HUES6 (cell line): ENCODE results near the gene GNPTG.

Source experiments
- H3K27ac ChIP-seq: 2 replicates; pipeline ENCODE4 v1.7.0; 2013; ENCODE audit warnings: low read depth, mild to moderate bottlenecking, low read length, inconsistent platforms
- H3K27me3 ChIP-seq: 2 replicates; pipeline ENCODE4 v1.6.1; 2013; ENCODE audit warnings: low read length; ENCODE audit not compliant: control insufficient read depth, insufficient read depth
- H3K36me3 ChIP-seq: 2 replicates; pipeline ENCODE4 v1.6.1; 2013; ENCODE audit warnings: low read length; ENCODE audit not compliant: control insufficient read depth, insufficient read depth
- H3K4me1 ChIP-seq: 2 replicates; pipeline ENCODE4 v1.6.1; 2013; ENCODE audit warnings: low read length; ENCODE audit not compliant: control insufficient read depth, insufficient read depth
- H3K4me3 ChIP-seq: 2 replicates; pipeline ENCODE4 v1.5.1; 2013; ENCODE audit warnings: low read depth, low read length
- H3K9ac ChIP-seq: one replicate; pipeline ENCODE4 v1.6.1; 2013; ENCODE audit warnings: mild to moderate bottlenecking, low read length
- H3K9me3 ChIP-seq: 2 replicates; pipeline ENCODE4 v1.6.1; 2013; ENCODE audit warnings: low read depth, low read length; ENCODE audit not compliant: control insufficient read depth, insufficient read depth

GNPTG gene

DNA sequence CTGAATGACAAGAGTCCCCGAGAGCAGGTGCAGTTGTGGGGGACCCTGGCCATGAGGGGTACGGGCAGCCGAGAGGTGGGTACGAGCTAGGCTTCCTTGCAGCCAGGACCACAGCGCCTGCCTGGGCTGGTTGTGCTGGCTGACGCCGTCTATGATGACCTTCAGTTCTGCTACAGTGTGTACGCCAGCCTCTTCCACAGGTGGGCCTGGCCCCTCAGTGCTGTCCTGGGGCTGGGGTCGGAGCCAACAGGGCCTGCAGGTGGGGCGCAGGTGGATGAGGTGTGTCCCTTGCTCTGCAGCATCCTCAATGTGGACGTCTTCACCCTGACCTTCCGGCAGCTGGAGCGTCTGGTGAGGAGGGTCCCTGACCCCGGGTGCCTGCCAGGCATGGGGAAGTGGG lies 7.2 kb upstream of the GNPTG start:
- H3K36me3 ChIP-seq, result peaks cover 19% of the 10 kb centered on the region
- H3K27me3 ChIP-seq, result peaks cover 52% of the 10 kb centered on the region
- peaks cover 9% of the 10 kb centered on the region; the same call in 1 of the 2 replicates for H3K4me1 ChIP-seq
- H3K27ac ChIP-seq, result no peak overlapping the region
- H3K9me3 ChIP-seq, result no peaks in the 10 kb centered on the region
- no peak overlapping the region for H3K4me3 ChIP-seq
- no peak overlapping the region for H3K9ac ChIP-seq

- Histone ChIP-seq H3K36me3 (peaks cover 24% of the 10 kb centered on the region), H3K9ac (no peak overlapping the region), H3K27me3 (peaks cover 47% of the 10 kb centered on the region)
Measured at GRCh38 chr16:1345087-1345486, 6.6 kb upstream of the GNPTG start.

GRCh38 chr16:1345651-1346421 lies 5.9 kb upstream of the GNPTG start:
- Histone ChIP-seq H3K9ac (no peak overlapping the region), H3K4me3 (no peak overlapping the region), H3K27ac (no peak overlapping the region), H3K4me1 (peaks cover 13% of the 10 kb centered on the region), H3K9me3 (no peaks in the 10 kb centered on the region), H3K36me3 (peaks cover 30% of the 10 kb centered on the region), H3K27me3 (peaks cover 39% of the 10 kb centered on the region)

More at GRCh38 chr16:1345087-1345486, 6.6 kb upstream of the GNPTG start:
- Histone ChIP-seq H3K27ac (no peak overlapping the region), H3K4me3 (no peak overlapping the region), H3K9me3 (no peaks in the 10 kb centered on the region), H3K4me1 (peaks cover 9% of the 10 kb centered on the region; the same call in 1 of the 2 replicates)

DNA sequence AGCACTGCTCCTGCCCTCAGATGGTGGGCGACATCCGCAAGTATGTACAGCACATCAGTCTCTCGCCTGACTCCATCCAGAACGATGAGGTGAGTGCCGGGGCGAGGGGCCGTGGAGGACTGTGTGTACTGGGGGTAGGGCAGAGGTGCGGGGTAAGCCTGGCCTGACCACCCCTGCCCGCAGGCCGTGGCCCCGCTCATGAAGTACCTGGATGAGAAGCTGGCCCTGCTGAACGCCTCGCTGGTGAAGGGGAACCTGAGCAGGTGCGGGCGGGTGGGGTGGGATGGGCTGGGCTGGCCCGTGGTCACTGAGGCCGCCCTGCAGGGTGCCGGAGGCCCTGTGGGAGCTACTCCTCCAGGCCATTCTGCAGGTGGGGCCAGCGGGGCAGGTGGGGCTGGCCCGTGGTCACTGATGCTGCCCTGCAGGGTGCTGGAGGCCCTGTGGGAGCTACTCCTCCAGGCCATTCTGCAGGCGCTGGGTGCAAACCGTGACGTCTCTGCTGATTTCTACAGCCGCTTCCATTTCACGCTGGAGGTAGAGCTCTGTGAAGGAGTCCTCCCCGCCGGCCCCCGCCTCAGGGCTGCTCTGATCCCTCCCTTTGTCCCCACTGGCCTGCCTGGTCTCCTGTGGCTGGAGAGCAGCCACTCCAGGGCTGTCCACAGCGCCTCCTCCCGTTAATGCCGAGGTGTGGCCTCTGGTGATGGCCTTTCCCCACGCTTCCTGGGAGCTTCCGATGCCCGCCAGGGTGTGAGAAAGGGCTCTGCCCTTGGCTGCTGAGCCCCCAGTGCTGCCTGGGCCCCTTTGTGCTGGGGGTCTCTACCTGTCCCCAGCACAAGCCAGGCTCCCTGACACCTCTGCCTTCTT lies 5.1 kb upstream of the GNPTG start:
- Histone ChIP-seq H3K36me3 (peaks cover 30% of the 10 kb centered on the region), H3K4me3 (no peak overlapping the region), H3K9ac (no peak overlapping the region), H3K9me3 (no peaks in the 10 kb centered on the region), H3K27ac (no peak overlapping the region), H3K27me3 (peaks cover 31% of the 10 kb centered on the region), H3K4me1 (peaks cover 16% of the 10 kb centered on the region)

GRCh38 chr16:1347286-1347855 lies 4.4 kb upstream of the GNPTG start:
- Histone ChIP-seq H3K9ac (no peak overlapping the region), H3K36me3 (peaks cover 30% of the 10 kb centered on the region), H3K9me3 (no peaks in the 10 kb centered on the region), H3K27ac (no peak overlapping the region), H3K4me1 (peaks cover 13% of the 10 kb centered on the region), H3K4me3 (no peak overlapping the region), H3K27me3 (peaks cover 24% of the 10 kb centered on the region)

DNA sequence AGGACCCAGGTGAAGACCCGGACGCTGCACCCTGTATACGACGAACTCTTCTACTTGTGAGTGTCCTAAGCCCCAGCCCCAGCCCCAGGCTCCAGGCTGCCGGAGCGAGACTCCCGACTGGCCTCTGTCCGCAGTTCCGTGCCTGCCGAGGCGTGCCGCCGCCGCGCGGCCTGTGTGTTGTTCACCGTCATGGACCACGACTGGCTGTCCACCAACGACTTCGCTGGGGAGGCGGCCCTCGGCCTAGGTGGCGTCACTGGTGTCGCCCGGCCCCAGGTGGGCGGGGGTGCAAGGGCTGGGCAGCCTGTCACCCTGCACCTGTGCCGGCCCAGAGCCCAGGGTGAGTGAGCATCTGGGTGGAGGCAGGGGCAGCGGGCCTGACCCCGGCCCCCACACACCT lies 3.8 kb upstream of the GNPTG start:
- peaks cover 12% of the 10 kb centered on the region for H3K4me1 ChIP-seq
- peaks cover 30% of the 10 kb centered on the region for H3K36me3 ChIP-seq
- no peak overlapping the region for H3K4me3 ChIP-seq
- no peak overlapping the region for H3K9ac ChIP-seq
- H3K27me3 ChIP-seq, result peaks cover 19% of the 10 kb centered on the region
- no peaks in the 10 kb centered on the region for H3K9me3 ChIP-seq
- no peak overlapping the region for H3K27ac ChIP-seq

- H3K9ac ChIP-seq, result no peak overlapping the region
- H3K4me3 ChIP-seq, result no peak overlapping the region
- no peak overlapping the region for H3K27ac ChIP-seq
- H3K27me3 ChIP-seq, result peaks cover 17% of the 10 kb centered on the region
- peaks cover 30% of the 10 kb centered on the region for H3K36me3 ChIP-seq
- peaks cover 12% of the 10 kb centered on the region for H3K4me1 ChIP-seq
- no peaks in the 10 kb centered on the region for H3K9me3 ChIP-seq
Measured at GRCh38 chr16:1348441-1348840, 3.3 kb upstream of the GNPTG start.

DNA sequence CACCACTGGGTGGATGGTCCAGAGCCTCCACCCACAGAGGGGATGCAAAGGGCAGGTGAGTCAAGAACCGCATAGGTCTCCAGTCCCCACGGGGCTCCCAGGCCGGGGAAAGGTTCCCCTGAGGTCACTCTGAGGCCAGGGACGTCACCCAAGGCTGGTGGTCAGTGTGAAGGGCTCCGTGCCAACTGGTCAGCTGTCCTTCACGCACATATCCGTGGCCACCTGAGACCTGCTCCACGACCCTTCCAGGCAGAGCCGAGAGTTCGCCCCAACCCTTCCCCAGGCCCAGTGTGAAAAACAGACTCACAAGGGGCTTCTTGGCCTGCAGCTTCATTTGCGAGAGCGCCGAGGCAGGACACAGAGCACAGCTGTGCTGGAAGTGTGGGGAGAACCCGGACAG lies 2.8 kb upstream of the GNPTG start:
- Histone ChIP-seq H3K36me3 (peaks cover 30% of the 10 kb centered on the region), H3K9me3 (no peaks in the 10 kb centered on the region), H3K4me3 (no peak overlapping the region), H3K9ac (no peak overlapping the region), H3K27me3 (peaks cover 12% of the 10 kb centered on the region), H3K27ac (no peak overlapping the region), H3K4me1 (peaks cover 9% of the 10 kb centered on the region)

GRCh38 chr16:1349351-1349750 lies 2.4 kb upstream of the GNPTG start:
- no peak overlapping the region for H3K9ac ChIP-seq
- H3K4me1 ChIP-seq, result peaks cover 9% of the 10 kb centered on the region
- no peaks in the 10 kb centered on the region for H3K9me3 ChIP-seq
- no peak overlapping the region for H3K27ac ChIP-seq
- H3K4me3 ChIP-seq, result no peak overlapping the region
- peaks cover 30% of the 10 kb centered on the region for H3K36me3 ChIP-seq
- H3K27me3 ChIP-seq, result peaks cover 8% of the 10 kb centered on the region

DNA sequence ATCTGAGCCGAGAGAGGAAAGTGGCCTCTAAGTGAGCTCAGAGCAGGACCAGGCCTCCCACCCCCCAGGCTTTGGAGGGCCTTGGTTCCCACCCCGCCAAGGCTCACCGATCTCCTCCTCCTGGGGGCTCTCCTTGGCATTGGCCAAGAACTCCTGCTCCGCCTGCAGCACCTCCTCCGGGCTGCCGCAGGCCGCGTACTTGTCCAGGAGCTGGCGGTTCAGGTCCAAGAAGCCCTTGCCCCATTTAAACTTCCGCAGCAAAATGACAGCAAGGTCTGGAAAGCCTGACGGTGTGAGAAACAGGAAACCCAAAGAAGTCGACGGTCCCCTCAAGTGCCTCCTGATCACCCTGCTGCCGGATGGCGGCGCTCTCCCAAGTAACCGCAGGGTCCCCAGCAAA lies 1.8 kb upstream of the GNPTG start:
- Histone ChIP-seq H3K27me3 (peaks cover 2% of the 10 kb centered on the region; the same call in 1 of the 2 replicates), H3K27ac (no peak overlapping the region), H3K36me3 (peaks cover 30% of the 10 kb centered on the region), H3K9ac (no peak overlapping the region), H3K4me3 (no peak overlapping the region), H3K4me1 (peaks cover 9% of the 10 kb centered on the region), H3K9me3 (no peaks in the 10 kb centered on the region)

GRCh38 chr16:1350691-1351090 lies 1.0 kb upstream of the GNPTG start:
- Histone ChIP-seq H3K27ac (no peak overlapping the region), H3K9ac (peak overlapping the region; percentile 82)

More at GRCh38 chr16:1350691-1351090, 1.0 kb upstream of the GNPTG start:
- no peaks in the 10 kb centered on the region for H3K9me3 ChIP-seq
- H3K36me3 ChIP-seq, result peaks cover 30% of the 10 kb centered on the region
- H3K4me1 ChIP-seq, result peaks cover 9% of the 10 kb centered on the region
- H3K27me3 ChIP-seq, result no peaks in the 10 kb centered on the region; the same call in 1 of the 2 replicates
- peak overlapping the region; percentile 87 for H3K4me3 ChIP-seq
